GM19467 (cell line): ENCODE measurements around the gene SCPEP1.

Experiments used
- ATAC-seq: cut with Tn5 transposase; IDR thresholded peaks from one replicate; pipeline ENCODE4 v1.9.1; 2021; ENCODE audit warnings: mild to moderate bottlenecking, moderate library complexity; ENCODE audit not compliant: unreplicated experiment

Gene SCPEP1

DNA sequence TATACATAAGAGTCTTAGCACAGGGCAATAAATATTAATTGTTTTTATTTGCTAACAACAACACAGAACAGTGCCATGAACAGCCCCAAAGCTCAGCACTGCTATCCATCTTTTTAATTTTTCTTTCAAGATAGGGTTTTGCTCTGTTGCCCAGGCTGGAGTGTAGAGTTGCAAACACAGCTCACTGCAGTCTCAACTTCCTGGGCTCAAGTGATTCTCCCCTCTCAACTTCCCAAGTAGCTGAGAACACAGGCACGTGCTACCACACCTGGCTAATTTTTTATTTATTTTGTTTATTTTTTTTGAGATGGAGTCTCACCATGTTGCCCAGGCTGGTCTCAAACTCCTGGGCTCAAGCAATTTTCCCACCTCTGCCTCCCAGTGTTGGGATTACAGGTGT lies 59.5 kb downstream of the SCPEP1 start:
- ATAC-seq: no peak

DNA sequence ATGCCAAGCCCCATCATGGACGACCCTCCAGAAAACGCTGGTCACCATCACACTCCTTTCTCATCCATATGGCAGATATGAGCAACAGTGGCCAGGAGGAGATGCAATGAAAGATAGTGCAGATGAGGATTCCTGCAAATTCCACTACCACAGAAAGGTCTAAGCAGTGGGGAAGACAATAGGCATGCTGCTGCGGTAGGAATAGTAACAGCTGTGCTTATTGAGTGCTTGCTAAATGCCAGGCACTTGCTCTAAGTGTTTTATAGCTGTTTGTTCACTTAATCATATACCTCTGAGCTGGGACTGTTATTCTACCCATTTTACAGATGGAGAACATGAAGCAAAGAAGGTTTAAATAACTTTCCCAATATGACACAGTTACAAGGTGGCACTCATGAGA lies 60.6 kb downstream of the SCPEP1 start:
- no peak for ATAC-seq

DNA sequence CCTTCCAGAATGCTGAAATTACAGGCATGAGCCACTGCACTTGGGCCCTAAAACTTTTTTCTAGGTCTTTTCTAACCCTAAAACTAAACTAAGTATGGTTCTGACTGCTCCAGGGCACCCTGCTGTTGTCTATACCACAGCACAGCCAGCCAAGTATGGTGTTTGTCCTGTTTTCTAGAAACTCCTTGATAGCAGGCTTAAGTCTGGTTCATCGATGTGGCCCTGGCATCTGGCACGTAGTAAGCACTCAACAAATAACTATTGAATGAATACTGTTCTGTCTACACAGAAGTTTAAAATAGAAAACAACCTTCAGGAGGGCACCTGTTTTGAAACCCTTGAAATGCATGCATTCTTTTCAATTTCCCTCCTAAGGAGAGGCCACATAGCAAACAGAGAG lies 62.6 kb downstream of the SCPEP1 start:
- ATAC-seq: no peak

DNA sequence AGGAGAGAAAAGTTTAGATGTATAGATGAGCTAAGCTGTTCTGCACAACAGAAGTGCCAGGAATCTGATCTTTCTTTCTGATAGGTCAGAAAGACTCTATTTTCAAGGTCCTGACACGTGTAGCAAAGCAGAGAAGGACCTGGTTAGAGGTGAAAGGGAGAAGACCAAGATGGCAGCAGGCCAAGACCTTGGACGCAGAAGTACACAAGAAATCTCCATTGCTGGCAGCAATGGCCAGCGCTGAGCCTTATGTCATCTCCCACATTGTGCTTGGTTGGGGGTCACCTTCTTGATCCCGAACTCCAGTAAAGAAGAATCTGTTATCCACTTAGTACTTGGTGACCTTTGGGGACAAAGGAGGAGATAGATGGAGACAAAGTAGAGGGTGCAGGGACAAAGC lies 65.3 kb downstream of the SCPEP1 start:
- no peak for ATAC-seq

DNA sequence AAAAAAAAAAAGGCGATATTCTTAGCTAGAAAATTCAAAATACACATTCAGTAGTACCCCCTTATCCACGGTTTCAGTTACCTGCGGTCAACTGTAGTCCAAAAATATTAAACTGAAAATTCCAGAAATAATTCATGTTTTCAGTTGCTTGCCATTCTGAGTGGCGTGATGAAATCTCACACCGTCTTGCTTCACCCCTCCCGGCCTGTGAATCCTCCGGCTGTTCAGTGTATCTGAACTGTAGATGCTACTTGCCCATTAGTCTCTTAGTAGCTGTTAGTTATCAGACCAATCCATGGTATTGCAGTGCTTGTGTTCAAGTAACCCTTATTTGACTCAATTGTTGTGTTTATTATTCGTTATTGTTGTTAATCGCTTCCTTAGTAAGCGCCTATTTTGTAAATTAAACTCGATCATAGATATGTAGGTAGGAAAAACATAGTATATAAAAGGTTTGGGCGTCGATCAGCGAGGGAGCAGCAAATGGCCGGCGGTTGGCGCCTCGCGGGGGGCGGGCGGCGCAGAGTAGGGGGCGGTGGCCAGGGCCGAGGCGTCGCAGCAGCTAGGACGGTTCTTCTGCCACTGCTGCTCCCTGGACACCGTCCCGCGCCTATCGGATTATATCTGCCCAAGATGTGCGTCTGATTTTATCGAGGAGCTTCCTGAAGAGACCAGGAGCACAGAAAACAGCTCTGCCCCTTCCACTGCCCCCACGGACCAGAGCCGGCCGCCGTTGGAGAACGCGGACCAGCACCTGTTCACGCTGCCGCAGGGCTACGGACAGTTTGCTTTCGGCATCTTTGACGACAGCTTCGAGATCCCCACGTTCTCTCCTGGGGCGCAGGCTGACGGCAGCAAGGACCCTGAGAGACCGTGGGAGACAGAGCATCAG lies 67.3 kb downstream of the SCPEP1 start:
- ATAC-seq: no peak

- ATAC-seq: no peak
These were observed 68.2 kb downstream of the SCPEP1 start for GRCh38 chr17:57045868-57046704.

DNA sequence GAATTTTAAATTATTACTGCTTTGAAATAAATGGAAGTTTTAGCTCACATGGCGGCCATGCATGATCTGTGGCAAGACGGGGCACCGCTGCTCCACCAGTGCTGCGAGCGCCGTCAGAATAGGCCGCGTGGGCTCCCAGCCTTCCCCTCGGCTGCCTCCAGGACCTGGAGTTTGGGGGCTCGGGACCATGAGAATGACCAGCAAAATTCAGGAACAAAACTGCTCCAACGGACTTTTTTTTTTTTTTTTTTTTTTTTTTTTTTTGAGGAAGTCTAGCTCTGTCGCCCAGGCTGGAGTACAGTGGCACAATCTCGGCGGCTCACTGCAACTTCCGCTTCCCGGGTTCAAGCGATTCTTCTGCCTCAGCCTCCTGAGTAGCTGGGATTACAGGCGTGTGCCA lies 68.8 kb downstream of the SCPEP1 start:
- ATAC-seq: no peak

DNA sequence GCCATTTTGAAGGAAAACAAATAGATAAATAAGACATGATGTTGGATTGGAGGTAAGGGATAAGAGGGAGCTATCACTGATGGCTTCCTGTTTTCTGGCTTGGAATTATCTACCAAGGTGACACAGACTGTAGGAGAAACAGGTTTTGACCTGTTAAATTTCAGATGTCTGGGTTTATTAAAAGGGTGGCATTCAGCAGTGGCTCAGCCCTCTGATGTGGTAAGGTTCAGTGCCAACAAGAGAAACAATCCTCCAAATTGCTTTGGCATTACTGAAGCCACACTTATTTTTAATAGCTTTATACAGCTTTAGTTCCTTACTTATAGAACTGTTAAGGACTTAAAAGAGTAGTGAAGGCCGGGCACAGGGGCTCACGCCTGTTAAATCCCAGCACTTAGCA lies 70.2 kb downstream of the SCPEP1 start:
- ATAC-seq: no peak

GRCh38 chr17:57050306-57050705 lies 72.4 kb downstream of the SCPEP1 start:
- no peak for ATAC-seq

DNA sequence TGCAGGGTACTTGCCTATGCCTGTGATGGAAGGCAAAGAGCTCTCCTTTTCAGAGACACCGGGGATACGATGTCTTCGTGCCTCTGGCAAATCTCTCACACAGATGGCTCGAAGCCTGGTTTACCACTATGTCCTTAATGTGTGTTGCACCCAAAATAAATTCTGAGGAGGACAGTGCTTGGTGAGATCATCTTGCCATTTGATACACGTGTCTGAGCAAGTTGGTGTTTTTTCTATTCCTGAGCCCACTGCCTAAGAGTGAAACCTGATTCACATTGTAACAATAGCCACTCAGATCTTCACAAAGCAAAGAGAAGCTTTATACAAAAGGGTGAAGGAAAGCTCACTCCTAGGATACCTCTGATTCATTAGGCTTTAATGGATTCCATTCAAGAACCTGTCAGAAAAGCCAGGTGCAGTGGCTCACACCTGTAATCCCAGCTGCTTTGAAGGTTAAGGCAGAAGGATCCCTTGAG lies 74.0 kb downstream of the SCPEP1 start:
- ATAC-seq: no peak
